Stimulated activated CD4-positive, alpha-beta T cell treated with anti-CD3 and anti-CD28 coated beads, Interleukin-12 subunit alpha, Interleukin-12 subunit beta, amount 100 ng/mL, for 24 hours (primary cell): ENCODE measurements around the gene ZC3H12A.
A peak's percentile ranks its signal among the peaks of the same experiment; 100 is the strongest.

Experiments
- DNase-seq, 2 experiments: peaks; one replicate each; pipeline ENCODE4 v3.0.0-alpha.2; 2020; ENCODE audit warnings: low read depth in 2 of 2

Gene ZC3H12A

DNA sequence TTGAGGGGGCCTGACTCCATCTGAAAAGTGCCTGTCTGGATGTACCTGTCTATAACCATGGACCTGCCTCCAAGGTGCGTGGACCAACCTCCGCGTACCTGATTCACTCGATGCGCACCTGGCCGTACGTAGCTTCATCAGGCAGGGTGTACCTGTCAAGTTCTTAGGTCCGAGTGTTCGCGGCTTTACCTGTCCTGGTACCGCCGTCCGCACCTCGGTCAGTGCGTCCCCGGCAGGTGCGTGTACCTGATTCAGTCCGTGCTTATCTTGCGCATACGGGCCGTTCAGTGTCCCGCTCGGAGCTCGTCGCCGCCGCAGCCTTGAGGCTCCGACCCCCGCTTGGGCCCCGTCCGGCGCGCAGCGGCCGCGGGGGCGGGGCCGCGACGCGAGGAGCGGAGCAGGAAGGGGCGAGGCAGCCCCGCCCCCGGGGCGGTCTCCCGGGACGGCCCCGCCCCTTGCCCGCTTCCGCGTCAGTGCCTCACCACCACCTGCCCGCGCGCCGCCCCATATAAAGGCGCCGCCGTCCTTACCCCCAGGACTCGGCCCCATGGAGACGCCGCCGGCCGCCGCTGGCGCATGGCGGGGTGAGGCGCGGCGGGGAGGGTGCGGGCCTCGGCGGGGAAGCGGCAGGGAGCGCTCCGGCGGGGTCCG is at the start of gene ZC3H12A:
ZC3H12A (plus strand) TSS at position 535 of the 651 bp plus-strand sequence. CDS start 917 bp downstream, outside the sequence.
- DNase-seq = peak; percentile 76 to 88

DNA sequence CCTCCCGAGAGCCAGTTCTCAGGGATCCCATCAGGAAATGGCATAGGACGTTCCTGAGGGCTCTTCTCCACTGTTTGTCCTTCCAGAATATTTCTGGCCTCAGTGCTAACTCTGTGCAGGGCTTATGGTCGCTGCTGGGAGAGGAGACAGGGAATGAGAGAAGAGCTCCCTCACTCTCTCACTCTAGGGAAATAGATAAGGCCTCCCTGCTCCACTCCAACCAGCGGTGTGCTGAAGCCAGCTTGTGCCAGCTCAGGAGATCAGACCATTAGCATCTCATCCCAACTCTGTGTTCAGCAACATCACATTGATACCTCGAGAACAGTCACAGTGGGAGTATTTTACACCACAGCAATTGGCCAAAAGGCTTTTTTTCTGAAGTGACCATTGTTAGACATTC is 49.2 kb upstream of the ZC3H12A start:
- DNase-seq = no peak

DNA sequence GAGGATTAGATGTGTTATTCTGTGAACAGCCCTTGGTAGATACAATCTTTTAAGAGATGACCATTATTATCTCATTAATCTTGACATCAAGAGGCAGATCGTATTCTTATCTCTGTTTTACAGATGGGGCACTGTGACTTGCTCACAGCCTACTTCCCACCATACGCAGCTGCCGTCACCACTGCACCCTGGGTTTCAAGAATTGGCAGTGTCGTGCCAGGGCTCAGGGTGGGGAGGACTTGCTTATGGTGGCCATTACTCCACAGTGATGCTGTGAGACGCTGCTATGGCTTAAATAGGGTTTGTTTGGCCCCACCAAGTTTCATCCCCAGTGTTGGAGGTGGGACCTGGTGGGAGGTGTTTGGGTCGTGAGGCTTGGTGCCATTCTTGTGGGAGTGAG is 45.4 kb upstream of the ZC3H12A start:
- no peak for DNase-seq

DNA sequence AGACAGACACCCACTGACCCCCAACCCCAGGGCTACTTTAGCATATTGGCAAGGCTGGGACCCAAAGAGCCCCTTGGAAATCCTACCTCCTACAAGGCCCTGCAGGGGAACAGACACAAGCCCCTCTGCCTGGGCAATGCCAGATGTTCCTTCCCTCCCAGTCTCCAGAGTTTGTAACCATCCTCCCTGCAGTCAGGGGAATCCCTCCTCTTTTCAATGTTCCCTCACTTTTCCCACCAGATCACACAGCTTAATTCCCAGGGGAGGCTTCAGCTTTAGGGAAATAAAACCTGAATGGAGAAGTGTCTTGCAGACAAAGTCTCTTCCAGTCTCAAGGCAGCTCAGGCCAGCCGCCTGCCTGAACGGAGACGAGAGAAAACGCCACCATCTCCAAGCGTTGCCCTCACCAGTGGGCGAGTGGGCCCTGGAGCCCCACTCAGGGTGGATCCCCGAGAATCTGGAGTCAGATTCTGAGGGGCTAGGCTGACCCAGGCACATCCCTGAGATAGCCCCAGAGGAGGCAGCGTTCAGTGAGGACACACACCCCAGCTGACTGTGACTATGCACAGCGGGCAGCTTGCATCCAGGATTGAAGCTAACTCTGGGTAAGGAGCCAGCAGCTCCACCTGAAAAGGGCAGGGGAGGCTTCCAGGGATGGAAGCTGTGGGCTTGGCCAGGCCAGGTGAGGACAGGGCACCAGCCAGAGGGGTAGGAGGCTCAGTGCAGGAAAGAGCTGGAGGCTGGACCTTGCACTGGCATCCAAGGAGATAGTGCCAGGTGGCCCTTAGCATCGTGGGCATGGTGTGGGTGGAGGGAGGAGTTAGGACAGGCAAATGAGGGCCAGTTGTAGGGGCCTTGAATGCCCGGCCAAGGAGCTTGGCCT is 44.0 kb upstream of the ZC3H12A start:
- DNase-seq = no peak

DNA sequence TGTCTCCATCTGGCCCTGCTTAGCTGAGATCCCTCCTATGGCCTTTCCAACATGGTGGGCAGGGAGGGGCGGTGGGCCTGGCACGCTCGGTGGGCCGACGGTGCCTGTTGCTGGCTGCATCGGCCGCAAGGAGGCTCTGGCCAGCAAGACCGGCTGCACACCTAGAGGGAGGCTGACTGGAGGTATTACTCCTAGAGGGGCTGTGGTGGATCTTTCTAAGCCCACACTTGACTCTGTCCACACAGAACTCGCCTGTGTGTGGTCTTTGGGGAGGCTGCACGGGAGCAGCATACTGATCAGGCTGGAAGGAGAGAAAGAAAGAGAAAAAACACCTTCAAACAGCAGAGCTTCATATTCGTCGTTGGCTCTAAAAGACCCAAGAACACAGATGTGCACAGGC is 41.7 kb upstream of the ZC3H12A start:
- DNase-seq = no peak

DNA sequence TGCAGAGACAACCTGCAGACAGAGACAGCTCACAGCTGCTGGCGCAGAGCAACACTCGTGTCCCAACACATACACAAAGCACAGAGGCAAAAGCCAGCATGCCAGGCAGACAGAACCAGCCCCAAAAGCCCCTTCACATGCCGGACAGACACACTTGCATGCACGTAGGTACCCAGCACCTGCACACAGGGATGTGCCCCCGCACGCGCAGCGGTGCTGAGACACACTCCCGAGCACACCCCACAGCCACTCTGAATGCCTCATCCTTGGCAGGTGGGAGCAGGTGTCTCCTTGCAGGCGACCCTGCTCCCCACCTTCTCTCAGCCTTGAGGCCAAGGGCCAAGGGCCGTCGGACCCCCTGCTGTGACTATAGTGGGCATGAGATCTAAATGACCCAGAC is 41.2 kb upstream of the ZC3H12A start:
- no peak for DNase-seq

DNA sequence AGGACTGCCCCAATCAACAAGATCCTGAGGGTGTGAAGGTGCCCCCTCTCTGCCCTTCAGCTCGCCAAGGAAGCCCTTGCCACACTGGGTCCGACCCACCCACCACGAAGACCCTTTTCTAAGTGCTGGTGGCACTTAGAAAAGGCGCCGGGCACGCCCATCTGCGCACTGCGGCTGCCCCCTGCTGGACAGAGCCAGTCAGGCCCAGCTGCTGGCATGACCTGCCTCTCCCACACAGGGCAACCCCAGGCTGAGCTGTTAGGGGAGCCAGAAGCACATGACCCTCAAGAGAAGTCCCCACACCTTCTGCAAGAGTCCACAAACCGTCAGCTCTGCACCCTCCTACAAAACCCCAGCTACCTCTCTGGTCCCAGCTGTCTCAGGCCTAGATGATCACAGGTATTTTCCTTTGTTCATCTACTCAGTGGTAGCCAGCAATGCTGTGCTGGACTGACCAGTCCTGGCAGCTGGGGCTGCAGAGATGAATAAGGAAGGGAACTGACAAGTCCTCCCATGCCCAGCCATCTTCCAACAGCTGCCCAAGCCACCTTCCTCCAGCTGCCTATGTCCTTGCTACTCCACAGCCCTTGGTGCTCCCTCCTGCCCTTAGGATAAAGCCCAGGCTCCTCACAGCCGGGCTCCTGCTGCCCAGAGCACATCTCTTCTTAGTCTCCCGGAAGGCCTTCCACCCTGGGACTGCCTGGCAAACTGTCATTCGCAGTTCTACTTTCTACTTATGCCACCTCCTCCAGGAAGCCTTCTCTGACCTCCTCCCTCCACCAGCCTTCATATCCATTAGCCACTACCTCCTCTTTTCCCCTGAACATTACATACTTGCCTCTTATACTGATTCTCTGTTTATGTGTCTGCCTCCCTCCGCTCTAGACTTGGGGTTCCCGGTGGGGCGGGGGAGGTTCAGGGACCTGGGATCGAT is 39.8 kb upstream of the ZC3H12A start:
- peak; percentile 52 to 69 for DNase-seq

DNA sequence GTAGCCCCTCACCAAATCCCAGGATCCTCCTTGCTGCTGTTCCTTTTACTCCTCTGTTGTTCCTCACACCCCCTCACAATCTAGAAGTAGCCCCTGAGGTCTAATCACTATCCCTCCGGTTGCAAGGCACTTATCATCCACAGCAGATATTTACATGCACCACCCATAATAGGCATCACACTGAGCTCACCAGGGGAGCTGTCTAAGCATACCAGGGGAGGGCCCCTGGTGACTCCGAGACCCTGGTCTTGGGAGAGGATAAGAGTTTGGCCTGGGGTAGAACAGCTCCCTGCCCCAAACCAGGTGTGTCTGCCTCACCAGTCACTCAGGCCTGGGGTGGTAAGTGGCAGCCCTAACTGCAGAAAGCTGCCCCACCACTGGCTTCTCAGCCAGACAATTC is 37.3 kb upstream of the ZC3H12A start:
- DNase-seq = no peak

DNA sequence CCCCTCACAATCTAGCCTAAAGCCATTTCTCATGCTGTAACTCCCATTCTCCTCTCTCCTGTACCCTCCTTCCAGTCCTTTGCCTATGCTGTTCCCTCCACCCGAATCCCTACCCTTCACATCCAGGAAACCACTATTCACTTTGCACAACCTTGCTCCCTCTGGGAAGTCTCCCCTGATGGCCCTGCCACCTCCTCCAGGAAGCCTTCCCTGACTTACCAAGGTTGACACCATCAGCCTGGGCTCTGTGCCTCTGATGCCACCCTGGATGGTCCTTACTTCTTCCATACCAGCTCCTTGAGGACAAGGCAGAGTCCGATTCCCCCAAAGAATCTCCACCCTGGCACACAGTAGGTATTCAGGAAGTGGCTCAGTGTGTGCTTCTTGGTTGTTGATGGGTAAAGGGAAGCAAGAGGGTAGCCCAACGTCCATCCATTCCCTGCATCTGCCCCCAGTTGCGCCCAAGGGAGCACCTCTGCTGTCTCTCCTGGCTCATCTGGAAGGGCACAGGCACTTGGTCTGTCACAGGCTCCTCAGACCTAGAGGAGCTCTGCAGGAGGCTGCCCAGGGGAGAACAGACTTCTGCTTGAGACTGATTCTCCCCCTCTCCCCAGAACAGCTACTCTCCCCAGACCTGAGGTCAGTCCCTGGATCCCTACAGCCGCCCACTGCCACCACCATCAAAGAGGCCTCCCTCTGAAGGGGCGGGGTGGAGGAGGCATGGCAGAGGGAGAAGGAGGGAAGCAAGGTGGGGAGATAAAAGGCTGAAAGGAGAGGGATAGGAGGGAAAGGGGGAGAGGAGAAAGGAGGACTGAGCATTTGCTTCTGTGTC is 36.1 kb upstream of the ZC3H12A start:
- no peak for DNase-seq

DNA sequence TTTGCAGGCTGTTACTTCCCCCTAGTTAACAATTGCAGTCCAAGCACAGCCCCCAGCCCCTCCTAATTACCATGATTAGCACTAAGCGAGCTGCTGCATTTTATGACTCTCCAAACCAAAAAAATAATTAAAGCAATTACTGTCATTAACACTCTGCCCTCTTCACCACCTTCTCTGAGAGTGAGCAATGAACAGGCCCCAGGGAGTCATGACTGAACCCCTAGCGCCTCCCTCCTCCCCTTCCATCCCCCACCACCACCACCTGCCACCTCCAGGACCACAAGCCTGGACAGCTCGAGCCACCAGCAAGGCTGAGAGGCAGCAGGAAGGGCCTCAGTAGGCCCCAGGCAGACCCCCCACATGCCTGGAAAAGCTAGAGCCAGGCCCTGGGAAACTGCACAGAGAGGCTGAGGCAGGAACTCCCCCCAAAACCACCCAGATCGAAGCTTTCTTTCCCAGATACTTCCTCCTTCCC is 35.5 kb upstream of the ZC3H12A start:
- no peak for DNase-seq

DNA sequence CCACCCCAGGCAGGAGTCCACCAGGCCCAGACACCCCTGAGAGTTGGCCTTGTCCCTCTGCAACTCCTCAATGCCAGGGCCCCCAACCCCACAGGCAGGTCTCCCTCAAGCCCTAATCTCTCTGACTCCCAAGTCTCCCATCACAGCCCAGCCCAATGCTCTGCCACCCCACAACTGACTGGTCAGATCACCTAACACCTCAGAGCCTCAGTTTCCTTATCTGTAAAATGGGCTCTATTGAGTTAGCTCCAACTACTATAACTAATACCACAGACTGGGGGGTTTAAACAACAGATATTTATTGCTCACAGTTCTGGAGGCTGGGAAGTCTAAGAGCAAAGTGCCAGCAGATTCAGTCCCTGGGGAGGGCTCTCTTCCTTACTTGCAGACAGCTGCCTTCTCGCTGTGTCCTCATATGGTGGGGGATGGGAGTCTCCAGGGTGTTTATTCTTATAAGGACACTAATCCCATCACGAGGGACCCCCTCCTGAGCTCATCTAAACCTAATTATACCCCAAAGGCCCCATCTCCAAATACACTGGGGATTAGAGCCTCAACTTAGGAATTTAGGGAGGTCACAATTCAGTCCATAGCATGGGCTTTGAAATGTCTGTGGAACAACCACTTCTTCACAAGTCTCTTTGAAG is 34.9 kb upstream of the ZC3H12A start:
- no peak for DNase-seq

DNA sequence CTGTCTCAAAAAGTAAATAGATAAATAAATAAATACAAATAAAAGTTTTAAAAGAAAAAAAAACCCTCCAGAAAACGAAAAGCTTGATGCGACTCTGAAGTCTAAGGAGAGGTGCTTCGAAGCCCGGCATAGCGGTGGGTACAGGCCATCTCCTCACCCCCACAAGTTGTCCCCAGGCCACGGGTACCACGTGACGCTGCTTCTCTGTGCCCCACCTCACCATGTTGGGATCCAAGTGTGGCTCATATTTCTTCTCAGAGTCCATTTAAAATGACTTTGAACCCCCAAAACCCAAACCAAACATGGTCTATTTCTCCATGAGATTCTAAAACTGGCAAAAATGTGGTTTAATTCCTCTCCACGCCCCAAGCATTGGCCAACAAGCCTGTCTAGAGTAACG is 32.9 kb upstream of the ZC3H12A start:
- DNase-seq = no peak

DNA sequence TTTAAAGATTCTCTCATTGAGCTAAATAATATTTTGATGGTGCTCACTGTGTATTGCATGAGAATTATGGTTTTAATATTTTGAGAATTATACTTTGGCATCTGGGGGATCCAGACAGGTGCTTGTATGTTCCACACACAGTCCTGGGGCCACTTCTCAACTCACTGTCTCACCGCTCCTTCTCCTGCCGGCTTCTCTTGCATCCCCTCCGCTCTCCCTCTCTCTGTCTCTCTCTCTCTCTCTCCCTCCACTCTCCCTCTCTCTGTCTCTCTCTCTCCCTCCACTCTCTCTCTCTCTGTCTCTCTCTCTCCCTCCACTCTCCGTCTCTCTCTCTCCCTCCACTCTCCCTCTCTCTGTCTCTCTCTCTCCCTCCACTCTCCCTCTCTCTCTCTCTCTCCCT is 32.2 kb upstream of the ZC3H12A start:
- no peak for DNase-seq

DNA sequence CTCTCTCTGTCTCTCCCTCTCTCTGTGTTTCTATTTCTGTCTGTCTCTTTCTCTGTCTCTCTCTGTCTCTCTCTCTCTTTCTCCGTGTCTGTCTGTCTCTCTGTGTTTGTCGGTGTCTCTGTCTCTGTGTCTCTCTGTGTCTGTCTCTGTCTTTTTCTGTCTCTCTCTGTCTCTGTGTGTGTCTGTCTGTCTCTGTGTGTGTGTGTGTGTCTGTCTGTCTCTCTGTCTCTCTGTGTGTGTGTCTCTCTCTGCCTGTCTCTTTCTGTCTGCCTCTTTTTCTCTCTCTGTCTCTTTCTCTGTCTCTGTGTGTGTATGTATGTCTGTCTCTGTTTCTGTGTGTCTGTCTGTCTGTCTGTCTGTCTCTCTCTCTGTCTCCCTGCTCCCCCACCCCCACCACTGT is 31.7 kb upstream of the ZC3H12A start:
- no peak for DNase-seq

DNA sequence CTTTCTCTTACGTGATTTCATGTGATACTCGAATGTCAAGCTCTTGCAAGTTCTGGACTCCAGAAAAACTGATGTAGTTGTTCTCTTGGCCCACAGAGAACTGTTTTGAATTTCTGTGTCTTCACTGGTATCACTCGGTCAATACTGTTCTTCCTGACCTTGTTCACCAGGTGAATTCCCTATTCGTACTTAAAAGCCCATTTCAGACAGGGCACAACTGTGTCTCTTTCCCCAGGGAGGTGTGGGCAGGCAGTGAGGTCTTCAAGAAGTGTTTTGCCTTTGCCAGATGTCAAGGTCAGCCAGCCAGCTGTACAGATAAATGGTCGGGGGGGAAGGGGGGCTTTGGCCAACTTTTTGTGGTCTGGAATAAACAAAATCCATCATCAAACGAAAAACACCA is 27.5 kb upstream of the ZC3H12A start:
- no peak for DNase-seq

DNA sequence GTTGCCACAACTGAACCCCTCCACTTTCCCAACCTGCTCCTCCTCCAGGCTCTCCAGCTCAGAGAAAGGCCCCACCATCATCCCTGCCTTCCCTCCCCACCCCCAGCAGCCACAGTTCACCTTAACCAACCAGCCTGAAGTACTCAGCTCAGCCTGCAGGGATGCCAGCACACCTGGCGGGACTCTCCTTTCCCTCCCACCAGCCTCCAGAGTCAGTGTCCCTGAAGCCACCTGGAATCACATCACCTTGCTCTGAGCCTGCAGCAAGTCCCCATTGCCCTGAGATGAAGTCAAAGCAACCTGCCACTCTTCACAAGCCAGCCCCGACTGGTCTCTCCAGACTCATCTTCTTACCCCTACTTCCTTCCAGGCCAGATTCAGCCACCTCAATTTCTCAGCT is 26.2 kb upstream of the ZC3H12A start:
- DNase-seq = no peak

DNA sequence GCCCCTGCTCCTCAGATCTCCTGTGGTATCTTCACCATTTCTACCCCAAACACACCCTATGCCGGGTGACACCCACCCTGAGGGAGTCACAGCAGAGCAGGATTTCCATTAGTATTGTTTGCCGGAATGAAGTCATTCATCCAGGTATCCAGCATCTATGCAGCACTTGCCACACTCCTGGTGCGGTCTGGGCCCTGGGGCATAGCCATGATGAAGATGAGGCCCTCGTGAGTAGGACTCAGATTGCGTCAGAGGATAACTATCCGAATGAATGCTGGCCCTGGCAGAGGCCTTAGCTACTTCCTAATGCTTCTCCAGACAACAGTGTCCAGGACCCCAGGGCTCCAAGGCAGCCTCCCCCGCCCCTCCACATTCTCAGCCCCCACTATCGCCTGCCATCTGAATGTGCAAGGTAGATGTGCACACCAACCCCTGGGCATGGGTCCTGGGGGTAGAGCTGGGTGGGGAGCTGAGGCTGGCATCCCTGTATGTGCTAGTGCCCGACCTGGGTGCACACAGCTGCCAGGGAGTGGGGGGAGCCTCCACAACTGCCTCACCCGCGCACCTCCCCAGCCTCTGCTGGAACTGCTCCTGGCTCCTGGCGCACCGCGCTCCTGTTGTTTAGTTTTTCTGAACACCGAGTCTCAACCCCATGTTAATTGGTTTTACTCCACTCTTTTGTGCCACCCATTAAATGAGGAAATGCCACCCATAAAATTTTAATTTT is 25.5 kb upstream of the ZC3H12A start:
- no peak for DNase-seq

DNA sequence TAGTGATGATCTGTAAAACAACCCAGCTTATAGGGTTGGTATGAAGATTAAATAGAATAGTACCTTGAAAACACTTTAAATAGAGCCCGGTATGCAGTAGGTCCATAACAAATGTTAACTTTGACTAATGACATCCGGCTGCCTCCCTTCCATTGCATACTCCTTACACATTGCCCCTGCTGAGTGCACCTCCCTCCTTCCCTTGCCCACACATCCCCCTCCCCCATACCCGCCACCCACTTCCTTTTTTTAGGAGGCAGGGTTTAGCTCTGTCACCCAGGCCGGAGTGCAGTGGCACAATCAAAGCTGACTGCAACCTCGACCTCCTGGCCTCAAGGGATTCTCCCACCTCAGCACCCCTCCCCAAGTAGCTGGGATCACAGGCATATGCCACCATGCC is 24.4 kb upstream of the ZC3H12A start:
- peak in 1 of 2 experiments; percentile 14 for DNase-seq

DNA sequence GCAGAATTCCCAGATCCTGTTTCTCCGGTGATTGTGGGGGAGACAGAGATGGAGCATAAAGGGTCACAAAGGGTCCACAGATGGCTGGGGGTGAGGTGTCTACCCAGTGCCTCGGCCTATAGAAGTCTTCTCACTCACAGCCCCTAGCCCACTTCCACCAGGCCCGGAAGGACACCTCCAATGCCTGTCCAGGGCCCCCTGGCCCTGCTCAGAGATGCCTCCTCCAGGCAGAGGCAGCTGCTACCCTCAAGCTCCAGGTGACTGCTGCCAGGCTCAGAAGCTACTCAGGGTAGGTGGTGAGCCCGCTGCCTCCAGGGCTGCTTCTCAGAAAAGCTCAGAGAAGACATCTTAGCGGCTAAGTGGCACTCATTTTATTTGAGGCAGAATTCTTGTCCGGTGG is 22.0 kb upstream of the ZC3H12A start:
- no peak for DNase-seq

DNA sequence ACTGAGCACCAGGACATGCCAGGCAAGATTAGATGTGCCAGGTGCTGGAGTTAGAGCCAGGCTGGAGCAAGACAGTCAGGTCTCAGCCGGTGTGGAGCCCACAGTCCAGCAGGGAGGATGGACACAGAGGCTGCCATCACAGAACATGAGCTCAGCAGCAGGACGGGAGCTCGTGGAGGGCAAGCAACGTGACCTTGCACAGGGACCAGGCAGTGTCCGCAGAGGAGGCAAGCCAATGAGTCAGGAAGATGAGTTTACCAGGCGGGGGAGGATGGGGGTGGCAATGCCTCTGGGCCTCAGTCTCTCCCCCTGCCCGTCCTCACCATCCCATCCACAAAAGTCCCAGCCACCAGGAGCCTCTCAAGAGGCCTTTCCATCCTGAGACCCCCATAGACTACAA is 20.7 kb upstream of the ZC3H12A start:
- DNase-seq = no peak
